ENCODE results near the gene OR10G7. TPM values are rescaled to one million over a fixed set of nuclear protein-coding genes. Genes with fewer than 3 reads are reported as not detected.
A peak's percentile ranks its signal among the peaks of the same experiment; 100 is the strongest.

Gene OR10G7
- total RNA-seq, 4 donors from 2014 or later, result not detected

DNA sequence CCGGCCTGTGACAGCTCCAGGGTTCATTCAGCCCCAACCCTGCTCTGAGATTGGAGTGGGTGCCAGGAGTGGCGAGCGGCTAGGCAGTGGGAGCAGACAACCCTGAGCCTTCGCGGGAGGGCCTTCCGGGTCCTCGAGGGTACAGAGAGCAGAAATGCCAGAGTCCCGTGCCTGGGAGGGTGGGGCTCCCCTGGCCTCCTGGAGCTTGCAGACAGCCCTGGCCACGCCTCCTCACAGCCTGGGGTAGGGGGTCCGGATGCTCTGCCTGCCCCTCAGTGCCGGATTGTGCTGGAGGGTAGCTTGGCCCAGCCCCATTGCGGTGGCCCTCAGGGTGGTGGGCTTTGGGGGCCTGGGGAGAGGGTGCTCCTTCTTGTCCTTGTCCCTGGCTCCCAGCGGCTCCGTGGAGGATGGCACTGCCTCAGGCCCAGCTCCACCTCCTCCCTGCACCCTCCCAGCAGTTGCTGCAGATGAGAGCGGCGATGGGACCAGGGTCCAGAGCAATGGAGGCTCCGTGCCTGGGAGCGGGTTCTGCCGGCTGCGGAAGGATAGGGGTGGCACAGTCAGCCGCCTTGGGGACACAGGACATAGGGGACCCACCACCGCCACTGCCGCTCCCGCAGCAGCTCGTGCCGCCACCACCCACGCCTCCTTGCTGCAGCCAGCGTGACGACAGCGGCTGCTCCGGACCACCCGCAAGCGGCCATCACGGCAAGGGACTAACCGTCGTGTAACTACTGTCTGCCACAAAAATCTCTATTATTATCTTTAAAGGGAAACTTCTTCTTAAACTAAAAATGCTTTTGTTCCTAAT lies 34.9 kb upstream of the OR10G7 start:
- peak overlapping the region in 2 of 4 donors; percentile 27 to 46 for H3K27ac ChIP-seq
- intact Hi-C loops (cut with DNase I), result no loop called here
- no peak for DNase-seq

DNA sequence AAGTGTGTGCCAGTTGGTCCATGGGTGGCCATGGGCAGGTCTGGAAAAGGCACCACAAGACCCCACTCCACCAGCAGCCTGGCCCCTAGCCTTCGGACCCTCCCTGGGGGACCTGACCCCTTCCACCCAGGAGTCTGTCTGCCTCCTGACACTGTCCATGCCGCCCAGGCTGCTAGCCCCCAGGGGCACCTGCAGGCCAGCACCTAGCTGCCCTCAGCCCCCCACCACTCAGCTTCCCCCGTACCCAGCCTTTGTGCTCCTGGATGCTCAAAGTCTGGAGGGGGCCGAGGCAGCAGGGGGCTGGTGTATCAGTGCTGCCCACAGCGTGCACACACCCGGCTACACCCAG lies 34.3 kb upstream of the OR10G7 start:
- H3K4me3 ChIP-seq, result peak overlapping the region in 3 of 4 donors; percentile 36 to 62 (median 38)
- H3K27me3 ChIP-seq, result peaks cover 0 to 55% (median 1%) of the 10 kb centered on the region in 4 donors
- intact Hi-C loops (cut with DNase I), result no loop called here
- no peaks in the 10 kb centered on the region for H3K36me3 ChIP-seq
- peak overlapping the region in 1 of 4 donors; percentile 21 for H3K27ac ChIP-seq
- WGBS, 2 donors, result no CpG with 5 or more reads among the region's 6 CpGs
- TF ChIP-seq, protein P1, sequence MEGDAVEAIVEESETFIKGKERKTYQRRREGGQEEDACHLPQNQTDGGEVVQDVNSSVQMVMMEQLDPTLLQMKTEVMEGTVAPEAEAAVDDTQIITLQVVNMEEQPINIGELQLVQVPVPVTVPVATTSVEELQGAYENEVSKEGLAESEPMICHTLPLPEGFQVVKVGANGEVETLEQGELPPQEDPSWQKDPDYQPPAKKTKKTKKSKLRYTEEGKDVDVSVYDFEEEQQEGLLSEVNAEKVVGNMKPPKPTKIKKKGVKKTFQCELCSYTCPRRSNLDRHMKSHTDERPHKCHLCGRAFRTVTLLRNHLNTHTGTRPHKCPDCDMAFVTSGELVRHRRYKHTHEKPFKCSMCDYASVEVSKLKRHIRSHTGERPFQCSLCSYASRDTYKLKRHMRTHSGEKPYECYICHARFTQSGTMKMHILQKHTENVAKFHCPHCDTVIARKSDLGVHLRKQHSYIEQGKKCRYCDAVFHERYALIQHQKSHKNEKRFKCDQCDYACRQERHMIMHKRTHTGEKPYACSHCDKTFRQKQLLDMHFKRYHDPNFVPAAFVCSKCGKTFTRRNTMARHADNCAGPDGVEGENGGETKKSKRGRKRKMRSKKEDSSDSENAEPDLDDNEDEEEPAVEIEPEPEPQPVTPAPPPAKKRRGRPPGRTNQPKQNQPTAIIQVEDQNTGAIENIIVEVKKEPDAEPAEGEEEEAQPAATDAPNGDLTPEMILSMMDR (IDR thresholded peaks at IDR 0.05), result no peak
- TF ChIP-seq POLR2A (IDR thresholded peaks at IDR 0.05), result no peak
- no peaks in the 10 kb centered on the region for H3K9me3 ChIP-seq
- peaks cover 8 to 21% (median 9%) of the 10 kb centered on the region in 3 donors for H3K4me1 ChIP-seq
- DNase-seq, result no peak

More for the DNA sequence above, 34.9 kb upstream of the OR10G7 start:
- WGBS, 2 donors, result 0 to 11% methylated on average over 10 to 21 of the region's 36 CpGs
- H3K9me3 ChIP-seq, result no peaks in the 10 kb centered on the region
- H3K4me1 ChIP-seq, result peaks cover 8 to 21% (median 9%) of the 10 kb centered on the region in 3 donors
- H3K27me3 ChIP-seq, result peaks cover 0 to 49% (median 1%) of the 10 kb centered on the region in 4 donors
- no peaks in the 10 kb centered on the region for H3K36me3 ChIP-seq
- TF ChIP-seq, protein P1 (IDR thresholded peaks at IDR 0.05), result no peak
- no peak for TF ChIP-seq POLR2A (IDR thresholded peaks at IDR 0.05)
- H3K4me3 ChIP-seq, result peak overlapping the region in 3 of 4 donors; percentile 36 to 62 (median 38)

DNA sequence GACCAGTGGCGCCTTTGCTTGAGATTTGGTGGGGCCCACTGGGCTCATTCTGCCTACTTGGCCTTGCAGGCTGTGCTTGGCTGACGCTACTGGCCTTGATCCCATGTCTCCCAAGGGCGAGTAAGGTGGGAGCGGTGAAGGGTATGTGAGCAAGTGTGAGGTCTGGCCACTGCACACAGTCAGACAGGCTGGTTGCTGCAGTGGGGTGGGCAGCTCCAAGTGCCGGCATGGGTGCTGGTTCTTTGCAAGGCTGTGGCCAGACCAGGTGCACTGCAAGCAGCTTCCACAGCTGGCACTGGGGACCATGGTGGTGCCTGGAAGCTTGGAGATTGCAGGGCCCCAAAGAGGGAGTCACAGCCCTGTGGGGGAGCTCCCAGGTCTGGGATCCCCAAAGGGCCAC lies 33.4 kb upstream of the OR10G7 start:
- intact Hi-C loops (cut with DNase I), result loop anchor here (5.0 kb wide), 1 partner anchor 118 kb away; no protein-coding TSS in a partner anchor
- peaks cover 0 to 63% (median 1%) of the 10 kb centered on the region in 4 donors for H3K27me3 ChIP-seq
- no peak for DNase-seq

DNA sequence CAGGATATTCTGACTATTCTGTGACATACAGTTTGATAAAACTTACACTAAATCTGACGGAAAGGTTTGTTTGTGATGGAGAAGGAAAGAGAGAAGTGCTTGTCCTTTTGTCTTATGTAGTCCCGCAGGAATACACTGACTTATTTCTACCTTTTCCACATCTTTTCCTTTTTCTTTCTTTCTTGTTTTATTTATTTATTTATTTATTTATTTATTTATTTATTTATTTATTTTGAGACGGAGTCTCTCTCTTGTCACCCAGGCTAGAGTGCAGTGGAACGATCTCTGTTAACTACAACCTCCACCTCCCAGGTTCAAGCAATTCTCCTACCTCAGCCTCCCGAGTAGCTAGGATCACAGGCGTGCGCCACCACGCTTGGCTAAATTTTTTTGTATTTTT lies 31.0 kb upstream of the OR10G7 start:
- H3K27ac ChIP-seq, result no peak overlapping the region
- H3K4me1 ChIP-seq, result peaks cover 8 to 31% (median 13%) of the 10 kb centered on the region in 3 donors
- no peak overlapping the region for H3K4me3 ChIP-seq
- H3K27me3 ChIP-seq, result peaks cover 0 to 69% (median 1%) of the 10 kb centered on the region in 4 donors
- TF ChIP-seq, protein P1 (IDR thresholded peaks at IDR 0.05), result no peak
- no peak for TF ChIP-seq POLR2A (IDR thresholded peaks at IDR 0.05)
- no peaks in the 10 kb centered on the region for H3K36me3 ChIP-seq
- intact Hi-C loops (cut with DNase I), result loop anchor here (5.0 kb wide), 1 partner anchor 120 kb away; no protein-coding TSS in a partner anchor
- H3K9me3 ChIP-seq, result no peaks in the 10 kb centered on the region
- DNase-seq, result no peak
- 84 to 88% methylated on average over 8 of the region's 8 CpGs for WGBS, 2 donors

More for the DNA sequence above, 33.4 kb upstream of the OR10G7 start:
- H3K4me1 ChIP-seq, result peaks cover 8 to 26% (median 12%) of the 10 kb centered on the region in 3 donors
- WGBS, 2 donors, result 71 to 94% methylated on average over 2 to 4 of the region's 5 CpGs
- no peak overlapping the region for H3K4me3 ChIP-seq
- H3K36me3 ChIP-seq, result no peaks in the 10 kb centered on the region
- no peaks in the 10 kb centered on the region for H3K9me3 ChIP-seq
- no peak for TF ChIP-seq POLR2A (IDR thresholded peaks at IDR 0.05)
- TF ChIP-seq, protein P1 (IDR thresholded peaks at IDR 0.05), result no peak
- no peak overlapping the region for H3K27ac ChIP-seq

DNA sequence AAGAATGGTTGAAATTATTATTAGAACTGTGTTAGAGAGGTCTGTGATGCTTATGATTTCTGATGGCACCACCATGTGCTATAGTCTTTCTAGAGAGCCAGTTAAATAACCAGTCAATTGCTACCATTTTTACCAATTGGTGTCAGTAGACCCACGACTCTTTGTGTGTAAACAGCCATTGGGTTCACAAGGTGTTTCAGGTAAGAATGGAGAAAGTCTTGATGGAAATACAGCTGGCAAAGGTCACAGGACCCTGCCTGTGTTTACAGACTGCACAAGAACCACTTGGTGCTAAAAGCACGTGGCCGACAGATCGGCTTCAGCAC lies 30.5 kb upstream of the OR10G7 start:
- Histone ChIP-seq H3K36me3 (no peaks in the 10 kb centered on the region), H3K4me1 (peaks cover 8 to 29% (median 13%) of the 10 kb centered on the region in 3 donors), H3K4me3 (no peak overlapping the region), H3K27me3 (peaks cover 0 to 69% (median 1%) of the 10 kb centered on the region in 4 donors), H3K27ac (no peak overlapping the region), H3K9me3 (no peaks in the 10 kb centered on the region)
- DNase-seq, result no peak
- WGBS, 2 donors, result 49 to 54% methylated on average over 4 of the region's 4 CpGs
- TF ChIP-seq, protein P1 (IDR thresholded peaks at IDR 0.05), result peak in 1 of 6 experiments; percentile 13
- TF ChIP-seq POLR2A (IDR thresholded peaks at IDR 0.05), result no peak
- intact Hi-C loops (cut with DNase I), result loop anchor here (5.0 kb wide), 1 partner anchor 121 kb away; no protein-coding TSS in a partner anchor
